HG02885 (cell line): ENCODE results near the gene SPHK2.
A peak's percentile ranks its signal among the peaks of the same experiment; 100 is the strongest.

Experiments
- ATAC-seq: cut with Tn5 transposase; IDR thresholded peaks from one replicate; pipeline ENCODE4 v1.9.1; 2021; ENCODE audit warnings: mild to moderate bottlenecking; ENCODE audit not compliant: unreplicated experiment, poor library complexity

SPHK2 gene

DNA sequence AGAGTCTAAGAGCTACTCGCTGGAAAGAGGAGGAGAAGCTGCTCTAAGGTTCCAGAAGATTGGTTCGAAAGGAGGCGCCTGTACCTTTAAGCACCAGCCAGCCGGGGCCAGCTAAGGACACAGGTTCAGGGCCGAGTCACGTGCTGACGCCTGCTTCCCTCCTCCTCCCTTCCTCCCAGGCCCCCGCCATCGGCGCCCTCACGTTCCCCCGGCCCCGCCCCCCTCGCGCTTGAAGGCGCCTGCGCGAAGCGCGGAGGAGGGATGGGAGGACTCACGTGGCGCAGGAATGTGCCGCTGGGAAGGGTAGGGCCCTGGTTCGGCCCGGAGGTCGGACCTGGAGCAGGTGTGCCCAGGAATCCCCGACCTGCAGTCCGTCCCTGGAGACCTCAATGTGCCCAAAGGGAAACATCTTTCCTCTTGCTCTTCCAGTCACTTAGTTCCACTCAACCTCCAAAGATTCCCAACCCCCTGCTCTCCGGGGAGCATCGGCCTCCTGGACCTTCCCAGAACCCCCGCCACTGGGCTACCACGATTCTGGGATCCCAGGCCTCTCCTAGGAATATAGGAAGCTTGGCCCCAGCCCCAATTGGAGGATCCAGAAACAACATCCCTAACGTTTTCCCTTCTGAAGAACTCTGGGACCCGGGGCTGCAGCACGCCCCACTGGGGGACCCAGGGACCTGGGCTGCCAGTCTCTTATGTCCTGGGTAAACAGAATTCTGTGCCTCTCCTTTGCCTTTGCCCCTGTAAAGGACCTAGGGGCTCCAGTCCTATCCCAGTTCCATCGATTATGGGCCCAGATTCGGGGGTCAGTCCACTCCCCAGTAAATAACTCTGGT is 15.3 kb downstream of the SPHK2 start:
- peak; percentile 42 for ATAC-seq

DNA sequence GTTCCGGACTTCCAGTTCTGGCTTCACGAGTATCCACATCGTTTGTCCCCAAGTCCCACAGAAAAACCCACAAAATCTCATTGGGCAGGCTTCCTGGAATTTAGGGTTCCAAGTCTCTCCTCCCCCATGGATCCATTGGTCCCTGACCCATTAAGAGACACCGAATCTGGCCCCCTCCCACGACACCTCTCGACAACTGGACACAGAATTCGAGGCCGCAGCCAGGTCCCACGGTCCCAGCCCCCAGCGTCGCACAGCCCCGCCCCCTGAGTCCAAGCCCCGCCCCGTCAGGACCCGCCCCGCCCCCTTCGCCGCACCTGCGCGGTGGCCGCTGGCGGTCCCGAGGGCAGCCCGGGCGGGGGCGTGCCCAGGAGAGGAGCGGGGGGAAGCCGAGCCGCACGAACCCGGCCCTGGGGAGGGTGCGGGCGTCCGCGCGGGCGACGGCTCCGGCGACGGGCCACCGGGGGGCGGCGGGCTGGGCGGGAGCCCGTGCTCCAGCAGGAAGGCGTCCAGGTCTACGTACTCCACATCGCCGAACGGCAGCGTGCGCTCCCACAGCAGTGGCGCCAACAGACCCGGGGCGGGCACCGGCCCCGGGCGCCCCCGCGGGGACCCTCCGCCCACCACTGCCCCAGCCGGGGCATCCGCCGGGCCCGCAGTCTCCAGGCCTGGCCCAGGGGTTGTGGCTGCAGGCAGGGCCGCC is 16.1 kb downstream of the SPHK2 start:
- no peak for ATAC-seq

GRCh38 chr19:48635966-48636858 is 16.9 kb downstream of the SPHK2 start:
- no peak for ATAC-seq

DNA sequence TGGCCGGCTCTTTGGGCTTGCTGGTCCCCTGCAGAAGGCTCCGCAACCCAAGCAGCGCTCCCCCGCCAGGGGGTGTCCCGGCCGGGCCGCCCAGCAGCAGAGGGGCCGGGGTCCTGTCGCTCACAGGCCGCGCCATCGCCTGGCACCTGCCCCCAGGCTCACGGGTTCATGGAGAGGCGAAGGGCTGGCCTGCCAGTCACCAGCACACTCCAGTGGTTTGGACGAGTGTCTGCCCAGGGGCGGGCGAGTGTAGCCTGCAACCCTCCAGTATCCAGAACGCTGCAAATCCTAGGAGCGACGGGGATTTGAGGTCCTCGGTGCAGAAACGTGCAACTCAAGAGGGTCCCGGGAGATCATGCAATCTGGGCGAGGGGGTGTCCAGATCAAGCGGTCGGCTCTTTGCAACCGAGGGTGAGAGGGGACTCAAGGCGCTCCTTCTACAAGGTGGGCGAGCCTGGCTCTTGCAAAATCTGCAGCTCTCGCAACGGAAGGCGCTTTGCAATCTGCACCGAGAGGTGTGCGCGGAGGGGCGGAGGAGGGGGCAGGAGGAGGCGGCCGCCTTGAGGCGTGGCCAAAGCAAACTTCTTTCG is 17.6 kb downstream of the SPHK2 start, which contains the start of gene DBP:
TSS of gene DBP (minus strand) at position 521 of the 590 bp plus-strand sequence. CDS start at position 136, 385 bp downstream.
- no peak for ATAC-seq

- ATAC-seq = peak; percentile 77
Measured at GRCh38 chr19:48637449-48637947, 18.2 kb downstream of the SPHK2 start.

GRCh38 chr19:48637948-48638830 is 18.9 kb downstream of the SPHK2 start:
- ATAC-seq = peak; percentile 15

GRCh38 chr19:48638831-48639381 is 19.6 kb downstream of the SPHK2 start:
- no peak for ATAC-seq

- no peak for ATAC-seq
Measured at GRCh38 chr19:48639483-48640375, 20.4 kb downstream of the SPHK2 start.

DNA sequence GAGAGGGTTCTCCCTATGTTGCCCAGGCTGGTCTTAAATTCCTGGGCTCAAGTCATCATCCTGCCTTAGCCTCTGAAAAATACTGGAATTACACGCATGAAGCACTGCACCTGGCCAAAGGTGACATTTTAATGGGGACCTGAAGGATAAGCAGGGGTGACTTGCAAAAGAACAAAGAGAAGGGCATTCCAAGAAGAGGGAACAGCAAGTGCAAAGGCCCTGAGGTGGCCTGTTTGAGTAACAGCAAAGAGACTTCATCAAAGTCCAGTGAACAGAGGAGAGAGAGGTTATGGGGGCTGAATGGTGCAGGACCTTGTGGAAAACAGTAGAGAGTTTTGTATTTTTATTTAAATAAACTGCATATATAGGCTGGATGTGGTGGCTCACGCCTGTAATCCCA is 22.5 kb downstream of the SPHK2 start:
- no peak for ATAC-seq

GRCh38 chr19:48642862-48643261 is 23.6 kb downstream of the SPHK2 start:
- ATAC-seq = no peak

DNA sequence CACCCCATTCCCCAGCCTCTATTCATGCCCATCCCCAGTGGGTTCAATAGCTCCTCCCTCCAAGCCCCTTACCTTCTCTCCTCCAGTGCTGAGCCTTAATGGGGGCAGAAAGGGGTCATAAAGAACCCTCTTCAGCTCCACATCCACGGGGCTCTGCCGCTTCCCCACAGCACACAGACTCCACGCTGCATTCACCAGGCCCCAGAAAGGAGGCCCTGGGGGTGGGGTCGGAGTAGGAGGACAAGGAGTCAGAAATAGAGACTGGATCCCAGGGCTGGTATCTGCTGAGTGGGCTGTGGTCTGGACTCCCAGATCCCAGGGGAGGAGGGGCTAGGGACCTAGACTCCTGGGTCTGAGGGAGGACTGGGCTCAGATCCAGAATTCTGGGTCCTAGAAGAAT is 25.0 kb downstream of the SPHK2 start:
- no peak for ATAC-seq

DNA sequence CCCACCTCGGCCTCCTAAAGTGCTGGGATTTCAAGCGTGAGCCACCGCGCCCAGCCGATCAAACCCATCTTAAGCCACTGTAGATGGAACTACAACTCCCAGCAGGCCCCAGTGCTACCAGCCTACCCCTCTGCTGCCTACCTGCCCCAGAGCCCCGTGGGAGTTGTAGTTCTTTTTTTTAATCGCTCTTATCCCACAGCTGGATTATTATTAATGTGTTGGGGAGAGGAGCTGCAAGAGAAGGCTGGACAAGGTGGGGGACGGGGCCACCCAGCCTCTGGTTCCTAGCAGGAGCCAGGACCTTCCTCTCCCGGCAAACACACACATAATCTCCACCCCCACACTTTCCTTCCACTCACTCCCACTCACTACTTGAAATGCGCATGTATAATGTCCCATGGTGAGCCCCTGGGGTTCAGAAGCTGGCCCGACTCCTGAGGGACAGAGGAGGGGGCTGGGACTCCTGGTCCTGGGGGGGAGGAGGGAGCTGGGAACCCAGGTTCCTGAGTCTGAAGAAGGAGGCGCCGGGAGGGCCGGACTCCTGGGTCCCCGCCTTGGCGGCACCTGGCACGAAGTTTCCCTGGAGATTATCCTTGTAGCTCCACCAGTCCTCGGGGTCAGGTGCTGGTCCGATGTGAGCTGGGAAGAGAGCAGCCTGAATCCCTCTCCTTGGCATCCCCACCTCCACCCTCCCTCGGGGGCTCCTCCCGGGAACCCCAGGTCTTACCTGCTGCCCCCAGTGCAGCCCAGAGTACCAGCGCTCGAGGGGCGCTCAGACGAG is 25.7 kb downstream of the SPHK2 start:
- ATAC-seq = no peak

GRCh38 chr19:48645620-48646000 is 26.3 kb downstream of the SPHK2 start:
- ATAC-seq = no peak

DNA sequence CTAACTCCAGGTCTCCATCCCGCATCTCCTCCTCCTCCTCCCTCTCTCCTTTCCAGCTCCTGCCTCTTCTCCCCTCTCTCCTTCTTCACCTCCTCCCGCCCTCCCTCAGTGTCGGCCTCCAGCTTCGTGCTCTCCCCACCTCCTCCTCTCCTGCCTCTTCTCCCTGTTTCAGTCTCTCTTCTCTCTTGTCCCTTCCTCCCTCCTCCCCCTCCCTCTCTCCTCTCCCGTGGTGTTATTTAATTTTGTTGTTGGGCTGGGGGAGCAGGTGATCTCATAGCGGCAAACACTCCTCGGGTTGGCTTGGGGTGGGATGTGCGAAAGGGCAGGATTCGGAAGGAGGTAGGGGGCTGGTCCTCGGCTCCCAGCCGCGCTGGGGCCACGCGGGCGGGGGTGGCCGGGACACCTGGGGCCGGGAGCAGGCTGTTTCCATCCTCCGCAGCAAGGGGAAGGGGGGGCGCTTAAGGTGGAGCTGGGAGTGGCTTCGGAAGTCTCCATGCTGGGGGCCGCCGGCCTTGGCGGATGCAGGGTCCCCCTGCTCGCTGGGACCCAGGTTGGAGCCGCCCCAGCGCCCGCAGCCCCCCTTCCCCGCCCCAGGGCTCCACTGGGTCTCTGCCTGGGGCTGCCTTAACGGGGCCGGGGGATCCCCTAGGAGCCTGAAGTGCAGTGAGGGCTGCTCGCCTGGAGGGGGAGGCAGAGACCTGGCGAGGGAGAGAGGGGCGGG is 26.9 kb downstream of the SPHK2 start, which contains the start of gene CA11:
TSS of gene CA11 (minus strand) at position 187 of the 721 bp plus-strand sequence. CDS start 555 bp downstream, outside the sequence.
- peak; percentile 86 for ATAC-seq

GRCh38 chr19:48646722-48647216 is 27.5 kb downstream of the SPHK2 start:
- no peak for ATAC-seq

GRCh38 chr19:48648134-48648533 is 28.8 kb downstream of the SPHK2 start:
- ATAC-seq = no peak
